CD4-positive, alpha-beta T cell treated with Interleukin-21 for 1 hour (primary cell): ENCODE results near the gene ASB13.

Experiments used
- DNase-seq: peaks from one replicate; pipeline ENCODE4 v3.0.0-alpha.2; 2020

ASB13 gene

GRCh38 chr10:5668429-5668828 lies 2.0 kb upstream of the ASB13 start:
- no peak for DNase-seq

- no peak for DNase-seq
These were observed 641 bp upstream of the ASB13 start for GRCh38 chr10:5666841-5667630.

GRCh38 chr10:5665373-5666007 lies 905 bp downstream of the ASB13 start:
- no peak for DNase-seq

GRCh38 chr10:5663692-5664427 lies 2.5 kb downstream of the ASB13 start:
- no peak for DNase-seq

DNA sequence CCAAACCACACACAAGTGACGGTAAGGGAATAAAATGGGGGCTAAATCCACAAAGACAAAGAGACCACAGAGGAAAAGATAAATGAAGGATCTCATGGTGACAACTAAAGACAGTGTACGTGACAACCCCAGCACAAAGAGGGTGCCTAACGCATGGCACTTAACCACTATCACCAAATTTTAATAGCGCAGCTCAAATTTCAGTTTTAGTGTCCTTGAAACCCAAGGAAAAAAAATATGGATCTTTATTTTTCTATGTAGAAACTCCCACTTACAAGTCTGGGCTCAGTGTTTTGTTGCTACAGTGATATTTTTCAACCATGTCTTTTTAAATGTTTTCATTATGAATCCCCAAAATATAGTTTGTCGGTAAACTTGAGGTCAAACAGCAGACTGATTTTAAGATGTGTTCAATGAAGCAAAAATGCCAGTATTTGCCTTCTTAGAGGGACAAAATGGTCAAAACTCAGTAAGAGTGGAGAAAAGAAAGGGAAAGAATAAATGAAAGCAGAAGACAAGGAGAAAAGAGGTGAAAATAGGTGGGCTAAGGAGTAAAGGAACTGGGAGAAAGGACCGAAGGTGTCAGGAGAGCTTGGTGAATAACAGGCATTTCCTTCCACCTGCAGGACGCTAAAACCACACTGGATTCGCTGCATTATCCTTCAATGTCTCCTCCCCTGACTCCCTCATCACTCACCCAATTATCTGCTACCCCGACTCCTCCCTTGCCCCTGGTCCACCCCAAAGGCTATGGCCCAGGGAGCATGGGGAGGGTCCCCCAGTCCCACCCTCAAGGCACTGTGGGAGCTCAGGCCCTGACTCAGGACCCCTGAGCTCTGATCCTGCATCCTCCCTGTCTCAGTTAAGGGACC lies 3.5 kb downstream of the ASB13 start:
- no peak for DNase-seq

- DNase-seq, result no peak
These were observed 5.4 kb downstream of the ASB13 start for GRCh38 chr10:5661043-5661442.

- no peak for DNase-seq
These were observed 6.5 kb downstream of the ASB13 start for GRCh38 chr10:5659702-5660528.

GRCh38 chr10:5658871-5659618 lies 7.3 kb downstream of the ASB13 start:
- DNase-seq, result no peak

DNA sequence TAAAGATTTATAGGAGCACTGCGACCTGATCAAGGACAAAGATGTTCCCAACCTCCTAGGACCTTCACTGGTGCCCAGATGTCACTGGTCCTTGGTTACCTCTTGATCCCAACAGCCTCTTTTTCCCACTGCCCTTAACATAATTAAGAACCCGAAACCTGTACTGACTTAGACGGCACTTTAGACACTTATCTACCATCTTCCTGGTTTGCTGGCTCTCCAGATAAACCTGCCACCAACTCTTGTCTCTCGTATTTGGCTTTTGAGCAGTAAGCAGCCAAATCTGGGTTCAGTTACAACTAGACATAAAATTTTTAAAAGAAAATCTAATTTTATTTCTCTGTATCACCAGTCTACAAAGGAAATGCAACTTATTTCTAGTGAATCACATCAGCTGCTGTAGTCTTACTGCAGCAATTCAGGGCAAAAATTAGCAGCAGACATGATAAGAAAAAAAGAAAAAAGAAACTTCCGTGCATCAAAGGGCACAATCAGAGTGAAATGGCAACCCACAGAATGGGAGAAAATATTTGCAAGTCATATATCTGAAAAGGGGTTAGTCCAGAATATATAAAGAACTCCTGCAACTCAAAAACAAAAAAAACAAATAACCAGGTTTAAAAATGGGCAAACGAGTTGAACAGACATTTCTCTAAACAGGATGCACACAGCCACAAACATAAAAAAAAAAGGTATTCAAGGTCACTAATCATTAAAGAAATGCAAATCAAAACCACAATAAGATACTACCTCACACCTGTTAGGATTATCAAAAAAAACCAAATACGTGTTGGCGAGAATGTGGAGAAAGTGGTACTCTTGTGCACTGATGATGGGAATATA lies 9.4 kb downstream of the ASB13 start:
- DNase-seq, result no peak

GRCh38 chr10:5655121-5655520 lies 11.3 kb downstream of the ASB13 start:
- no peak for DNase-seq

GRCh38 chr10:5654218-5654755 lies 12.1 kb downstream of the ASB13 start:
- no peak for DNase-seq

GRCh38 chr10:5652746-5653145 lies 13.6 kb downstream of the ASB13 start:
- no peak for DNase-seq

- DNase-seq, result no peak
These were observed 15.0 kb downstream of the ASB13 start for GRCh38 chr10:5651388-5651764.

GRCh38 chr10:5650664-5651387 lies 15.6 kb downstream of the ASB13 start:
- DNase-seq, result no peak

GRCh38 chr10:5649746-5650145 lies 16.6 kb downstream of the ASB13 start:
- no peak for DNase-seq

- DNase-seq, result no peak
These were observed 17.6 kb downstream of the ASB13 start for GRCh38 chr10:5648494-5649457.

DNA sequence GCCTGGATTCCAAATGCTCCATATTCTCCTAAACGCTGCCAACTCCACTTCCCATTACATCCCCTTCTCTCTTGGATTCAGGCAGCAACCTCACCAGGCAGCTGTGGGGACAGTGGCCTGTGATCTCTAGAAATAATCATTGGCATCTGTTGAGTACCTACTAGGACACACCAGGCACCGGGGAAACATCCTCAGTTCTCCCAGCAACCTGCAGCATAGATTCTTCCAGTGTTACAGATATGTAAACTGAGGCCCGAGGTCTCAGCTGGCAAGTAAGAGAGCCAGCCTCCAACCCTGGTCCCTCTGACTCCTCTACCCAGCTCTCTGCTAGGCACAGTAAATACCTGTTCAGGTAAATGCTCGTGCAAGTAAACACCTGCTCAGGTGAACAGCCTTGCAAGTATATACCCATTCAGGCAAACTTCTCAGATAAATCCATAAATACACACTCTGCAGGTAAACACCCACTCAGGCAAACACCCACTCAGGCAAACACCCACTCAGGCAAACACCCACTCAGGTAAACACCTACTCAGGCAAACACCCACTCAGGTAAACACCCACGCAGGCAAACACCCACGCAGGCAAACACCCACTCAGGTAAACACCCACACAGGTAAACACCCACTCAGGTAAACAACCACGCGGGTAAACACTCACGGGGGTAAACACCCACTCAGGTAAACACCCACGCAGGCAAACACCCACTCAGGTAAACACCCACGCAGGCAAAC lies 18.7 kb downstream of the ASB13 start:
- DNase-seq, result no peak
